GM23248 (cell line): ENCODE results near the gene ADGRL3. TPM values are rescaled to one million over a fixed set of nuclear protein-coding genes. Genes with fewer than 3 reads are reported as not detected.

Experiments
- DNase-seq: peaks from one replicate; pipeline ENCODE4 v3.0.0-alpha.2; 2015
- H2AFZ ChIP-seq: fragments of 200-600 bp; sonication (generic); 2 replicates; pipeline ENCODE4 v1.6.1; 2016; ENCODE audit warnings: antibody characterized with exemption
- H3F3A ChIP-seq: fragments of 200-600 bp; sonication (generic); 2 replicates; pipeline ENCODE4 v1.6.1; 2016; ENCODE audit warnings: mild to moderate bottlenecking, antibody characterized with exemption, mixed run types; ENCODE audit not compliant: insufficient read depth
- H3K27ac ChIP-seq: fragments of 200-600 bp; sonication (generic); 2 replicates; pipeline ENCODE4 v1.5.1; 2016; ENCODE audit warnings: mild to moderate bottlenecking
- H3K27me3 ChIP-seq: fragments of 200-600 bp; sonication (generic); replicated peaks from 2 replicates; pipeline ENCODE4 v1.6.1; 2016; ENCODE audit warnings: mild to moderate bottlenecking; ENCODE audit not compliant: insufficient read depth
- H3K36me3 ChIP-seq: fragments of 200-600 bp; sonication (generic); 2 replicates; pipeline ENCODE4 v1.6.1; 2016; ENCODE audit warnings: low read depth, mild to moderate bottlenecking
- H3K4me1 ChIP-seq: fragments of 200-600 bp; sonication (generic); 2 replicates; pipeline ENCODE4 v1.6.1; 2016; ENCODE audit warnings: mild to moderate bottlenecking; ENCODE audit not compliant: insufficient read depth
- H3K4me2 ChIP-seq: fragments of 200-600 bp; sonication (generic); one replicate; pipeline ENCODE4 v1.6.1; 2016; ENCODE audit warnings: mild to moderate bottlenecking; ENCODE audit not compliant: unreplicated experiment
- H3K4me3 ChIP-seq: fragments of 200-600 bp; sonication (generic); 2 replicates; pipeline ENCODE4 v1.5.1; 2016; ENCODE audit warnings: mild to moderate bottlenecking
- H3K79me2 ChIP-seq: fragments of 200-600 bp; sonication (generic); 2 replicates; pipeline ENCODE4 v1.6.1; 2016; ENCODE audit warnings: mild to moderate bottlenecking; ENCODE audit not compliant: insufficient read depth
- H3K9ac ChIP-seq: fragments of 200-600 bp; sonication (generic); 2 replicates; pipeline ENCODE4 v1.6.1; 2016; ENCODE audit warnings: mild to moderate bottlenecking
- H3K9me2 ChIP-seq: fragments of 200-600 bp; sonication (generic); 2 replicates; pipeline ENCODE4 v1.6.1; 2016; ENCODE audit warnings: mixed run types, mild to moderate bottlenecking, moderate library complexity; ENCODE audit not compliant: insufficient read depth
- H3K9me3 ChIP-seq: fragments of 200-600 bp; sonication (generic); one replicate; pipeline ENCODE4 v1.6.1; 2017; ENCODE audit warnings: low read depth
- H4K20me1 ChIP-seq: fragments of 200-600 bp; sonication (generic); 2 replicates; pipeline ENCODE4 v1.6.0; 2016; ENCODE audit not compliant: insufficient read depth
- EZH2 ChIP-seq: fragments of 200-600 bp; sonication (generic); IDR thresholded peaks from 2 replicates; pipeline ENCODE4 v1.6.1; 2018; ENCODE audit warnings: antibody characterized with exemption, mild to moderate bottlenecking; ENCODE audit not compliant: insufficient read depth, poor library complexity, severe bottlenecking
- EZH2phosphoT487 ChIP-seq: fragments of 200-600 bp; sonication (generic); IDR thresholded peaks from 2 replicates; pipeline ENCODE4 v1.6.1; 2018; ENCODE audit warnings: antibody characterized with exemption, moderate library complexity, mild to moderate bottlenecking, low read depth; ENCODE audit not compliant: insufficient read depth
- WGBS, 2 experiments: methylation state at CpG; one replicate each; pipeline ENCODE4 v1.1.6; 2015 to 2017; ENCODE audit warnings: low lambda C conversion rate in 2 of 2, low coverage in 1 of 2; ENCODE audit errors: missing lambda C conversion rate in 2 of 2; 5-methylcytosine and 5-hydroxymethylcytosine counted together
- in situ Hi-C: fragments of 300-500 bp; cut with MboI; formaldehyde crosslinking; loops from 2 replicates; pipeline ENCODE4 v1.15.0; 2020
- polyA plus RNA-seq: library from polyadenylated mRNA; unstranded; fragments of >200 nt; fragmentation: Nextera tagmentation; extraction: Ambion mirVana; gene quantifications from 2 replicates; pipeline ENCODE4 v1.2.1, GENCODE V29; 2016
- total RNA-seq: library from RNA; depleted of rRNA; stranded (reverse); fragments of >200 nt; shearing (Covaris generic); gene quantifications from 2 replicates; pipeline ENCODE4 v1.2.3, GENCODE V29; 2014

The ADGRL3 gene
- total and polyA plus RNA-seq, 2 experiments from 2014 or later = not detected

DNA sequence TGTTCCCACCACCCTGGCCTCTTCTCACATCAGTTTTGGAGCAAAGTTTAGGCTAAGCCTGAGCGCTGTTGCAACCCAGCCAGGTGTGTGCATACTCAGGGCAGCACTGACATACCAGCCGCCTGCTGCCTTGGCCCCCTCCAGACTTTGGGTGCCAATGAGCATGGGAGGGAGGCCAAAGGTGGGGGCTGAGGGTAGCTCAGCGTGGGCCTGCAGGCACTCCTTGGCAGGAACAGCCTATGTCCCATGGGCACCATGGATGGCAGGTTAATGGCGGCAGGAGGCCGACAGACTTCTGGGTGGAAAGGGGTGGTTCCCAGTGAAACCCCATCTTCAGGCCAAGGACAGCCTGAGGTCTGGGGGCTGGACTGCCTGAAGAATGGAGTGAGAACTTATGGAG, 462.2 kb downstream of the ADGRL3 start:
- Histone ChIP-seq H3K4me2 (no peak overlapping the region), H3K4me3 (no peak overlapping the region), H3K9ac (no peak overlapping the region), H3K27me3 (no peaks in the 10 kb centered on the region), H3K9me3 (no peaks in the 10 kb centered on the region), H3K4me1 (no peaks in the 10 kb centered on the region), H4K20me1 (no peaks in the 10 kb centered on the region), H3F3A (no peaks in the 10 kb centered on the region), H3K36me3 (no peaks in the 10 kb centered on the region), H3K9me2 (no peaks in the 10 kb centered on the region), H3K27ac (no peak overlapping the region), H2AFZ (no peak overlapping the region), H3K79me2 (no peaks in the 10 kb centered on the region)
- DNase-seq = no peak
- TF ChIP-seq EZH2 (no peak), EZH2phosphoT487 (no peak)
- WGBS, 2 experiments = 22 to 44% methylated on average over 3 to 5 of the region's 5 CpGs
- in situ Hi-C loops = no loop called here

DNA sequence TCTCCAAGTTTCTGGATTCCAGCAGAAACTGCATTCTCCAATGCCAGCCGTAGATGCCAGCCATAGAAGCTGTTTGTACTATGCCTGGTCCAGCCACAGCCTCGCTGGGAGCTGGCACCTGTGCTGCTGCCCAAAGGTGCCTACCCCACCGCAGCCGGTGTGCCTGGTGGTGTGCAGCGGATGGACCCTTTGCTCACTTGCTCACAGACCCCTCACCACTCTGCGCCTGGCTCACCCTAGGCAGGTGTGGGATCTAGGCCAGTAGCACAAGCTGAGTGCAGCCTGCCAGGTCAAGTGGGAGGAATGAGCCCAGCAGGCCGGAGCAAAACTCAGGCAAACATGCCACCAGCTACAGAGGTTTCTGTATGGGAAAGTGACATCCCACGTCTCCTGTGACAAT, 463.2 kb downstream of the ADGRL3 start:
- no peaks in the 10 kb centered on the region for H3K27me3 ChIP-seq
- TF ChIP-seq EZH2 = no peak
- TF ChIP-seq EZH2phosphoT487 = no peak
- H3K27ac ChIP-seq = no peak overlapping the region
- no peaks in the 10 kb centered on the region for H3K36me3 ChIP-seq
- no peaks in the 10 kb centered on the region for H3K9me2 ChIP-seq
- in situ Hi-C loops = no loop called here
- 23 to 29% methylated on average over 5 to 8 of the region's 8 CpGs for WGBS, 2 experiments
- H3K79me2 ChIP-seq = no peaks in the 10 kb centered on the region
- no peaks in the 10 kb centered on the region for H3F3A ChIP-seq
- no peaks in the 10 kb centered on the region for H3K9me3 ChIP-seq
- no peak for DNase-seq
- no peak overlapping the region for H2AFZ ChIP-seq
- no peak overlapping the region for H3K4me2 ChIP-seq
- no peaks in the 10 kb centered on the region for H3K4me1 ChIP-seq
- H4K20me1 ChIP-seq = no peaks in the 10 kb centered on the region
- H3K4me3 ChIP-seq = no peak overlapping the region
- no peak overlapping the region for H3K9ac ChIP-seq

DNA sequence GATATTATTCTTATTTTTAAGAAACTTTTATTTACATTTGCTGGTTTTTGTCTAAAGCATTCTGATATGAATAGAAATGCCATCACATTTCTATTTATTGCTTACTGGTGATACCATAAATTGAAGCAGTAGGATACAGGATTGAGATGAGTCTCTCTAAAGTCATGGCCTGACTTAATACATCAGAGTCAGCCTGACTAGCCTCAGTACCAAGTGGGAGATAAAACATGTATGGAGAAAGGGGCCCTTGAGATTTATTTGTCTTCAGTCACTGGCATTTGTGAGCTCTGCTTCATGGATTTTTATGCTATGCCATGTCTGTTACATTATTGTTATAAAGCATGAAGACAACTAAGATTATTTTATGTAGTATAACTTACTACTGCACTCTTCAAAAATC, 465.5 kb downstream of the ADGRL3 start:
- no peaks in the 10 kb centered on the region for H3K79me2 ChIP-seq
- H3K36me3 ChIP-seq = no peaks in the 10 kb centered on the region
- TF ChIP-seq EZH2phosphoT487 (no peak), EZH2 (no peak)
- H3K27ac ChIP-seq = no peak overlapping the region
- H3K9me3 ChIP-seq = no peaks in the 10 kb centered on the region
- no peaks in the 10 kb centered on the region for H3K4me1 ChIP-seq
- in situ Hi-C loops = no loop called here
- no peak overlapping the region for H3K9ac ChIP-seq
- no peaks in the 10 kb centered on the region for H3K9me2 ChIP-seq
- no peak overlapping the region for H2AFZ ChIP-seq
- no peaks in the 10 kb centered on the region for H4K20me1 ChIP-seq
- no peak for DNase-seq
- no peaks in the 10 kb centered on the region for H3K27me3 ChIP-seq
- H3K4me3 ChIP-seq = no peak overlapping the region
- H3F3A ChIP-seq = no peaks in the 10 kb centered on the region
- no peak overlapping the region for H3K4me2 ChIP-seq

DNA sequence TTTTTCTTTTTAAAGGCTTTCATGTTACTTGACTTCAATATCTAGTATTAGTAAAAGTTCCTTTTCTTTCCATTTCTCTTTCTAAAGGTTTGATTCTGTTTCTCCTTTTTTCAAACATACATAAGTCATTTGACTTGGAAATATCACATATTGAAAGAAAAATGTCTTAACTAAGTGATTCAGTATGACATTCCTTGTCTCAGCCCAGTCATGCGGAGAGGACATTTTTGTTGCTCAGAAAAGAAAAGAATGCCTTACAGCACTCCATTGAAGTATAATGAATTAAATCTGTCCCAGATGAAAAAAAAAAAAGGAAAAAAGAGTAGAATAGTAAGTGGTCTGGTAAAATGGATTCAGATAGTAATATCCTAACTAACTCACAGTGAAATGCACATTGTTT, 466.1 kb downstream of the ADGRL3 start:
- Histone ChIP-seq H3K9ac (no peak overlapping the region), H3K79me2 (no peaks in the 10 kb centered on the region), H3K27me3 (no peaks in the 10 kb centered on the region), H3K9me2 (no peaks in the 10 kb centered on the region), H3K4me3 (no peak overlapping the region), H2AFZ (no peak overlapping the region), H4K20me1 (no peaks in the 10 kb centered on the region), H3K4me1 (no peaks in the 10 kb centered on the region), H3K9me3 (no peaks in the 10 kb centered on the region), H3F3A (no peaks in the 10 kb centered on the region), H3K4me2 (no peak overlapping the region), H3K36me3 (no peaks in the 10 kb centered on the region), H3K27ac (no peak overlapping the region)
- TF ChIP-seq EZH2 = no peak
- TF ChIP-seq EZH2phosphoT487 = no peak
- WGBS, 2 experiments = 6 to 18% methylated on average over 1 of the region's 1 CpG
- no peak for DNase-seq
- in situ Hi-C loops = no loop called here

DNA sequence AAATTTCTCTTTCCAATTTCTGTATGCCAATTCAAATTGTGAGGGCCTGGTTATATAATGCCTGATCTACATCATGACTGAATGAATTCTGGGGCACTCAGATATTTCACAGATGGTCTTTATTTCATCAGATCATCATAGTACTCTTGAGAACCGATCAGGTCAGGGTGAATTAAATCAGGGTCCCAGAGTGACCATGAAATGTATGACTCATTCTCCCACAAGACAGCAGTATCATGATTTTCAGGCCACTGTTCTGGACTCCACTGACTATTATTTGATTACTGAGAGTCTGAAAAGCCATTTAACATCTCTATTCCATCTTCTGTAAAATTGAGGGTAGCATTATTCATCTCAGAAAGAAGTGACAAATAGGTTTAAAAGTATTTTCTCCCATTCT, 471.5 kb downstream of the ADGRL3 start:
- Histone ChIP-seq H4K20me1 (no peaks in the 10 kb centered on the region), H3K9ac (no peak overlapping the region), H3K9me3 (no peaks in the 10 kb centered on the region), H3K36me3 (no peaks in the 10 kb centered on the region), H3K4me1 (no peaks in the 10 kb centered on the region), H3K9me2 (no peaks in the 10 kb centered on the region), H3K4me2 (no peak overlapping the region), H3K27me3 (no peaks in the 10 kb centered on the region), H2AFZ (no peak overlapping the region), H3K79me2 (no peaks in the 10 kb centered on the region), H3K4me3 (no peak overlapping the region), H3F3A (no peaks in the 10 kb centered on the region), H3K27ac (no peak overlapping the region)
- WGBS, 2 experiments = 0% methylated on average over 1 of the region's 1 CpG
- DNase-seq = no peak
- in situ Hi-C loops = no loop called here
- TF ChIP-seq EZH2phosphoT487 (no peak), EZH2 (no peak)
